HG02870 (cell line): Measurements from ENCODE around the gene SIRPG.
"Not testable (repeated sequence)": the region's sequence is repeated elsewhere in the genome, so short reads cannot be mapped to it uniquely, and the experiment has no call there.

Experiments used
- ATAC-seq: cut with Tn5 transposase; IDR thresholded peaks from one replicate; pipeline ENCODE4 v1.9.1; 2021; ENCODE audit warnings: mild to moderate bottlenecking, moderate library complexity; ENCODE audit not compliant: unreplicated experiment

SIRPG gene

GRCh38 chr20:1608678-1609347 lies 48.8 kb downstream of the SIRPG start:
- ATAC-seq = not testable (repeated sequence)

- ATAC-seq = no peak
These were observed 56.8 kb downstream of the SIRPG start for GRCh38 chr20:1600736-1601135.

GRCh38 chr20:1595333-1595732 lies 62.2 kb downstream of the SIRPG start:
- no peak for ATAC-seq

- no peak for ATAC-seq
These were observed 68.8 kb downstream of the SIRPG start for GRCh38 chr20:1588533-1589460.

- ATAC-seq = no peak
These were observed 69.6 kb downstream of the SIRPG start for GRCh38 chr20:1587781-1588532.

GRCh38 chr20:1579488-1579887 lies 78.1 kb downstream of the SIRPG start:
- ATAC-seq = no peak
